NCI-H187 (cell line): Measurements from ENCODE around the gene ACSS2.

ENCODE experiments used
- DNase-seq, 2 experiments: peaks; one replicate each; lab custom pipeline; 2025; lab: John Stamatoyannopoulos, UW

The ACSS2 gene

GRCh38 chr20:34946661-34947060, 70.2 kb downstream of the ACSS2 start:
- DNase-seq: no peak

- DNase-seq: no peak
Observed at GRCh38 chr20:34947336-34947735, 70.9 kb downstream of the ACSS2 start.

GRCh38 chr20:34948030-34948429, 71.6 kb downstream of the ACSS2 start:
- DNase-seq: no peak

DNA sequence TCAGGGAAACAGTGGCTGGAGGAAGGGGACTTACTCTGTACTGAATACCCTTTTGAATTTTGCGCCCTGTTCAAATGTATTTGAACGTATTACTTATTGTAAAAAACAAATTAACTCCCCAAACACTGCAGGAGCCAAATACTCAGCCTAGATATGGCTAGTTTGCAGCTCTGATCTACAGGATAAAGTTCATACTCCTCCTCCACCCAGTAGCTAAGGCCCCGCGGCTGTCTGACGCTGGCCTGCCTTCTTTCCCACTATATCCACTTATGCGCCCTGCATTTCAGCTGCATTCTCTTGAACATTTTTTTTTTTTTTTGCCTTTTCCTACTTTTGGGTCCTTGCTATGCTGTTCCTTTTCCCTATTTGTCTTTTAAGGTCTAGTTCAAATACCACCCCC, 72.7 kb downstream of the ACSS2 start:
- no peak for DNase-seq

DNA sequence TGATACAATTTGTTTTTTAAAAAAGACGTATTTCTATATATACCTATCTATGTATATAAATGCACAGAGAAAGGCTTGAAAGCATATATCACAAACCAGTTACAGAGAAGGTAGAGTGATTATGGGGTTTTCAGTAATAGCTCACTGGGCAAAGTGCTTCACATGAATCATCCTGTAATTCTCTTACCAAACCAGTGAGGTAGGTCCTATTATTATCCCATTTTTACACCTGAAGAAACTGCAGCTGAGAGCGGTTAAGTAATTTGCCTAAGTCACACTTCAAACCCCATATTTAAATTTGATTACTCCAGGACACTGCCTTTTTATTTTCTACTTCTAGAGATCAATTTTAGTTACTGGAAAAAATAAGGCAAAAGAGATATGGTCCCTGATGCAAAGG, 74.8 kb downstream of the ACSS2 start:
- no peak for DNase-seq

DNA sequence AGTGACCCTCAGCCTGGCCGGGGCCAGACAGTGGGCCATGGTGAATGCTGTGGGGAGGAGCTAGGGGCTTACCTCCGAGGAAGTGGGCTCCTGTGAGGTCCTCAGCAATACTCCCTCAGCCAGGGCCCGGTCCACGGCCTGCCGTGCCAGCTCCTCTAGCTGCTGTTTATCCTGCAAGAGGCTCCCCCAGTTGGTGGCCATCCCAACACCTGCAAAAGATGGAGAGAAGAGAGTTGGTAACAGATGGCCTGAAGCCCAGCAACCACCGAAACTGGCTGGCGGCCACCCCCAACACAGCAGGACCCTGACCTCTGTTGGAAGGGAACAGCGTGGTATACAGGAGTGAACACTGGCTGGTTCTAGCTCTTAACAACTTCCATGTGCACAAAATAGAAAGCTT, 75.2 kb downstream of the ACSS2 start:
- DNase-seq: no peak

- DNase-seq: no peak
Observed at GRCh38 chr20:34952671-34953070, 76.3 kb downstream of the ACSS2 start.

DNA sequence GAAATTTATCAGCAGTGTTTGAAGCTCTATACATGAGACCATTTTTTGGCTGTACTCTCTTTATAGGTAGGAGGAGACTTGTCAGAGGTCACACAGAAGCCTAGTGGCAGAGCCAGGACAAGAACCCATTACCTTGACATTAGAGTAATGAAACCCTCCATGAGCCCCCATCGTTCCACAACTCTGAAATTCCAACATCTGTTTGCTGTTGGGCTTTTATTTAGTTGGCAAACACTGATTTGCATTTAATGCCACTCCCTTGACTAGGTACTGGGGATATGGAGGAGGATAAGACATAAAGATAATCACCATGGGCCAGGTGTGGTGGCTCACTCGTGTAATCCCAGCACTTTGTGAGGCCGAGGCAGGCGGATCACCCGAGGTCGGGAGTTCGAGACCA, 77.5 kb downstream of the ACSS2 start:
- no peak for DNase-seq

DNA sequence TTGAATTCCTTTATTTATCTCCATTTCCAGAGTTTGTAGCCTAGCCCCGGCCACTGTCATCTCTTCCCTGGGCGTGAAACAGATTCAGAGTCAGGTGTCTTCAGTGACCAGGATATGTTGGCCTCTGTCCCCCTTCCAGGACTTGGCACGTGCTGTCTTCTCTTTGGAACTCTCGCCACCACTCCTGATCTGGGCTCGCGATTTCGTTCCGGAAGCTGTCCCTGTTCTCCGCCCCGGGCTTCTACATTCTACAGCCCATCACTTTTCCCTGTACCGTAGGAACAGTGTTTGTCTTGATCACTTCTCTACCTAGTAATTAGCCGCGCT, 78.5 kb downstream of the ACSS2 start:
- DNase-seq: no peak

- peak; percentile 90 for DNase-seq
Observed at GRCh38 chr20:34955231-34956040, 79.0 kb downstream of the ACSS2 start, which contains the start of the genes GSS and MYH7B. TSS of gene GSS (minus strand) at chr20:34955806. CDS start at chr20:34951852, 3,954 bp downstream. TSS of gene MYH7B (plus strand) at chr20:34955868. CDS start at chr20:34978006, 22,138 bp downstream.

- DNase-seq: no peak
Observed at GRCh38 chr20:34956041-34956458, 79.6 kb downstream of the ACSS2 start.

DNA sequence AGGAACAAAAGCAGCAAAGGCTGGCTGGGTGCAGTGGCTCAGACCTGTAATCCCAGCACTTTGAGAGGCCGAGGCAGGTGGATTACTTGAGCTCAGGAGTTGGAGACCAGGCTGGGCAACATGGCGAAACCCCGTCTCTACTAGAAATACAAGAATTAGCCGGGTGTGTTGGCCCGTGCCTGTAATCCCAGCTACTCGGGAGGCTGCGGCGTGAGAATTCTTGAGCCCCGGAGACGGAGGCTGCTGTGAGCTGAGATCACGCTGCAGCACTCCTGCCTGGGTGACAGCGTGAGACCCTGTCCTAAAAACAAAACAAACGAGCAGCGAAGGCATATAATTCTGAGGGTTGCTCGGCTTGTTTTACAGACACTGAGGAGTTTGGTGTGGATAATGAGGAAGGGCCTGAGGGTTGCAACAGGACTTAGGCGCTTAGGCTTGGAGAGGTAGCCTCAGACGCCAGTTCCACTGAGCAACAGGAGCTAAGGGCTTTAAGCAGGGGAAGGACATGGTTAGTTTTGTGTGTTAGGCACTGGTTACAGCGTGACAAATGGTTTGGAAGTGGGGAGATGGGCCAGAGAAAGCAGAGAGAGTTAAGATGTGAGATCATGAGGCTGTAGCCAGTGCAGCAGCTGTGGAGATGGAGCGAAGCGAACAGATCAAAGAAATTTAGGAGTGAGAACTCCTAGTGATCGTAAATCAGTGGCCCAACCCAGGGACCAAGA, 80.5 kb downstream of the ACSS2 start:
- no peak for DNase-seq

GRCh38 chr20:34964486-34964885, 88.1 kb downstream of the ACSS2 start:
- DNase-seq: no peak

- no peak for DNase-seq
Observed at GRCh38 chr20:34965051-34965450, 88.6 kb downstream of the ACSS2 start.

- no peak for DNase-seq
Observed at GRCh38 chr20:34967421-34967820, 91.0 kb downstream of the ACSS2 start.

DNA sequence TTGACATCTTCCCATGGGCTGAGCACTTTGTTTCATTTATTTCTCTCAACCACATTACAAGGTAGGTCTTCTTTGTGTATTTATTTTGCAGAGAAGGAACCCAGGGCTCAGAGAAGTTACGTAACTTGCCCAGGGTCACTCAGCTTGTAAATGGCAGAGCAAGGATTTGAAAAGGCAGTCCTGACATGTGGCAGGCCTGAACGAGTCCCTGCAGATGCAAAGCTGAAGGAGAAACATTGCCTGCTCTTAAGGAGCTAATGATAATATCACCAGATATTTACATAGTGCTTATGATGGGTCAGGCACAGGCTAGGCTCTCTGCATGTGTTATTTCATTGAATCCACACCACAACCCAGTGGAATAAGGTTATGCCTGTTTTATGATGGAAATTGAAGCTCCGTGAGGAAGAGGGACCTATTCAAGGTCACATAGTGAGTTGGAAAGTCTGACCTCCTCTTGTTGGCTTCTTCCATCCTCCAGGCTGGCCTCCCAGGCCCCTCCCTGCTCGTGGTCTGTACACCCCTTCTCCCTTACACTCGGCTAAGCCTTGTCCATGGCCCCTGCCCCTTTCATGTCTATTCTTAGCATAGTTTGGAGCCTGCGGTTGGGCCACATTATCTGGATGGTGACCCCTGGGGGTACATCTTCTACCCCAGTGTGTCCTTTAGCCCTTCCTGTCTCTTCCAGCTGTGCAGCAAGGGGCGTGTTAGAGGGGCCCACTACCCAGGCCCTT, 91.8 kb downstream of the ACSS2 start:
- no peak for DNase-seq

GRCh38 chr20:34970193-34970840, 93.9 kb downstream of the ACSS2 start:
- no peak for DNase-seq

GRCh38 chr20:34970846-34971560, 94.6 kb downstream of the ACSS2 start:
- no peak for DNase-seq

DNA sequence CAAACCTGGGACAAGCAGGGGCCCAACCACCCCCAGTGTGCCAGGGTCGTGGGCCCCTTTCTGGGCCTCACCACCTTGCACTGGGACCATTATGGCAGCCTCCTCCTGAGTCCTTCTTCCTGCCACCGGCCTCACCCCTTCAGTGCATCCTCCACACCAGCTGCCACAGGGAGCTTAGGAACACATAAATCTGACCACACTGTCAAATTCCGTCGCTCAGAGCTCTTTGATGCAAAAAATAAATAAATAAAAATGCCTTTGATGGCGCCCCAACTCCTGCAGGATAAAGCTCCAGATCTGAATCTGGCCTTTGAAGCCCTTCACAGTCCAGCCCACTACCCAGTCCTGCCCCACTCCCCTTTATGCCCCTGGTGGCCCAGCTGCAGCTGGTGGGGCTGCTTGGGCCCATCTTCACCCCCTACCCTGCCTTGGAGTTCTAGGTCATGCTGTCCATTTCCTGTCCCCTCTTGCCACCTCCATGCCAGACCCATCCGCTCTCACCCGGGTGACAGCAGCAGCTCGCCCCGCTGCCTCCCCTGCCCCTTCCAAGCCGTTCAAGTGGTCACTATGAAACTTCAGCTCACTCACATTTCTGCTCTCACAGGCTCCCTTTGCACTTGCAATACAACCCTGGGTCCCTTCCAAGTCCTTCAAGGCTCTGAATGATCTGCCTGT, 95.3 kb downstream of the ACSS2 start:
- no peak for DNase-seq

GRCh38 chr20:34974246-34974645, 97.8 kb downstream of the ACSS2 start:
- no peak for DNase-seq

GRCh38 chr20:34976286-34976685, 99.9 kb downstream of the ACSS2 start:
- no peak for DNase-seq
